ENCODE measurements around the gene LRRC41.
"Not testable (repeated sequence)": the region's sequence is repeated elsewhere in the genome, so short reads cannot be mapped to it uniquely, and the experiment has no call there.

LRRC41 gene

GRCh38 chr1:46248122-46248920 lies 55.1 kb downstream of the LRRC41 start:
- peak overlapping the region; percentile 40 for H4K8ac ChIP-seq (ENCODE audit: low read depth, low read length)
- H3K56ac ChIP-seq (ENCODE audit: low read length), result peak overlapping the region; percentile 91
- DNase-seq, result peak; percentile 85
- peaks cover 18% of the 10 kb centered on the region for H3K79me2 ChIP-seq (ENCODE audit: control insufficient read depth, insufficient read depth, low read length)
- peak overlapping the region; percentile 38 for H2BK5ac ChIP-seq (ENCODE audit: low read length)
- no CpG with 5 or more reads among the region's 7 CpGs for WGBS (ENCODE audit: extremely low coverage, insufficient coverage, low lambda C conversion rate)
- no peak overlapping the region for H3K23ac ChIP-seq (ENCODE audit: low read length)
- no peak overlapping the region for H2BK15ac ChIP-seq (replicated peaks; ENCODE audit: low read depth)
- peaks cover 12% of the 10 kb centered on the region for H3K79me1 ChIP-seq (ENCODE audit: low read length)
- no peak overlapping the region for H2BK120ac ChIP-seq (ENCODE audit: low read depth, low read length)
- H3K27ac ChIP-seq (ENCODE audit: low read depth, low read length), result peak overlapping the region; percentile 74
- peak overlapping the region; percentile 94 for H3K4me2 ChIP-seq (ENCODE audit: low read length)
- H3K4me1 ChIP-seq (ENCODE audit: control insufficient read depth, low read depth, low read length), result peaks cover 9% of the 10 kb centered on the region
- H2AK5ac ChIP-seq (ENCODE audit: low read length), result no peak overlapping the region
- no peaks in the 10 kb centered on the region for H3K27me3 ChIP-seq (ENCODE audit: insufficient read depth, low read length, poor library complexity)
- no peak overlapping the region for H4K5ac ChIP-seq (ENCODE audit: low read length)
- H3K4me3 ChIP-seq (ENCODE audit: low read length), result peak overlapping the region; percentile 89
- H3K4ac ChIP-seq (ENCODE audit: low read depth, low read length), result peak overlapping the region; percentile 90
- peaks cover 11% of the 10 kb centered on the region for H3K36me3 ChIP-seq (ENCODE audit: control insufficient read depth, insufficient read depth, low read length)
- peak overlapping the region; percentile 78 for H3K18ac ChIP-seq (ENCODE audit: low read length)
- H3K9ac ChIP-seq (ENCODE audit: low read length), result peak overlapping the region; percentile 92

- Histone ChIP-seq H3K79me1 (ENCODE audit: low read length) (peaks cover 12% of the 10 kb centered on the region), H4K5ac (ENCODE audit: low read length) (no peak within 1 kb of the TSS), H3K27me3 (ENCODE audit: insufficient read depth, low read length, poor library complexity) (no peaks in the 10 kb centered on the region), H3K27ac (ENCODE audit: low read depth, low read length) (peak within 1 kb of the TSS; percentile 74), H3K4me3 (ENCODE audit: low read length) (peak within 1 kb of the TSS; percentile 89), H3K4me2 (ENCODE audit: low read length) (peak within 1 kb of the TSS; percentile 94), H2BK5ac (ENCODE audit: low read length) (peak within 1 kb of the TSS; percentile 38), H3K9ac (ENCODE audit: low read length) (peak within 1 kb of the TSS; percentile 92), H2BK120ac (ENCODE audit: low read depth, low read length) (no peak within 1 kb of the TSS), H3K18ac (ENCODE audit: low read length) (peak within 1 kb of the TSS; percentile 78), H3K56ac (ENCODE audit: low read length) (peak within 1 kb of the TSS; percentile 91), H3K23ac (ENCODE audit: low read length) (no peak within 1 kb of the TSS), H3K4ac (ENCODE audit: low read depth, low read length) (peak within 1 kb of the TSS; percentile 90), H2AK5ac (ENCODE audit: low read length) (no peak within 1 kb of the TSS), H4K8ac (ENCODE audit: low read depth, low read length) (peak within 1 kb of the TSS; percentile 40), H2BK15ac (replicated peaks; ENCODE audit: low read depth) (no peak within 1 kb of the TSS), H3K4me1 (ENCODE audit: control insufficient read depth, low read depth, low read length) (peaks cover 9% of the 10 kb centered on the region), H3K36me3 (ENCODE audit: control insufficient read depth, insufficient read depth, low read length) (peaks cover 11% of the 10 kb centered on the region), H3K79me2 (ENCODE audit: control insufficient read depth, insufficient read depth, low read length) (peaks cover 18% of the 10 kb centered on the region)
- DNase-seq, result peak; percentile 100
- no CpG with 5 or more reads among the region's 49 CpGs for WGBS (ENCODE audit: extremely low coverage, insufficient coverage, low lambda C conversion rate)
Measured at GRCh38 chr1:46247436-46248121, 55.8 kb downstream of the LRRC41 start, which contains the start of gene RAD54L. Gene RAD54L (plus strand): TSS chr1:46247763. CDS start chr1:46248406, 643 bp downstream.

GRCh38 chr1:46246548-46247435 lies 56.6 kb downstream of the LRRC41 start:
- no peak for DNase-seq
- no CpG with 5 or more reads among the region's 35 CpGs for WGBS (ENCODE audit: extremely low coverage, insufficient coverage, low lambda C conversion rate)
- Histone ChIP-seq H4K8ac (ENCODE audit: low read depth, low read length) (no peak overlapping the region), H3K56ac (ENCODE audit: low read length) (peak overlapping the region; percentile 82), H2AK5ac (ENCODE audit: low read length) (no peak overlapping the region), H3K4ac (ENCODE audit: low read depth, low read length) (peak overlapping the region; percentile 46), H3K79me2 (ENCODE audit: control insufficient read depth, insufficient read depth, low read length) (peaks cover 17% of the 10 kb centered on the region), H2BK15ac (replicated peaks; ENCODE audit: low read depth) (no peak overlapping the region), H3K36me3 (ENCODE audit: control insufficient read depth, insufficient read depth, low read length) (peaks cover 6% of the 10 kb centered on the region), H4K5ac (ENCODE audit: low read length) (no peak overlapping the region), H3K4me1 (ENCODE audit: control insufficient read depth, low read depth, low read length) (peaks cover 9% of the 10 kb centered on the region), H3K18ac (ENCODE audit: low read length) (peak overlapping the region; percentile 3), H2BK120ac (ENCODE audit: low read depth, low read length) (no peak overlapping the region), H3K23ac (ENCODE audit: low read length) (no peak overlapping the region), H3K79me1 (ENCODE audit: low read length) (peaks cover 12% of the 10 kb centered on the region), H2BK5ac (ENCODE audit: low read length) (no peak overlapping the region), H3K27me3 (ENCODE audit: insufficient read depth, low read length, poor library complexity) (no peaks in the 10 kb centered on the region), H3K27ac (ENCODE audit: low read depth, low read length) (peak overlapping the region; percentile 2), H3K4me3 (ENCODE audit: low read length) (peak overlapping the region; percentile 53), H3K9ac (ENCODE audit: low read length) (peak overlapping the region; percentile 76), H3K4me2 (ENCODE audit: low read length) (peak overlapping the region; percentile 64)

- not testable (repeated sequence) for H2BK120ac ChIP-seq (ENCODE audit: low read depth, low read length); H2AK5ac ChIP-seq (ENCODE audit: low read length); DNase-seq; H3K36me3 ChIP-seq (ENCODE audit: control insufficient read depth, insufficient read depth, low read length); H3K27ac ChIP-seq (ENCODE audit: low read depth, low read length); H3K23ac ChIP-seq (ENCODE audit: low read length); H3K4ac ChIP-seq (ENCODE audit: low read depth, low read length); H3K56ac ChIP-seq (ENCODE audit: low read length); H3K27me3 ChIP-seq (ENCODE audit: insufficient read depth, low read length, poor library complexity); H4K8ac ChIP-seq (ENCODE audit: low read depth, low read length); H3K18ac ChIP-seq (ENCODE audit: low read length); H2BK15ac ChIP-seq (replicated peaks; ENCODE audit: low read depth); H3K4me1 ChIP-seq (ENCODE audit: control insufficient read depth, low read depth, low read length); H3K4me2 ChIP-seq (ENCODE audit: low read length); H3K9ac ChIP-seq (ENCODE audit: low read length); H2BK5ac ChIP-seq (ENCODE audit: low read length); H3K4me3 ChIP-seq (ENCODE audit: low read length); H4K5ac ChIP-seq (ENCODE audit: low read length)
- H3K79me1 ChIP-seq (ENCODE audit: low read length), result peaks cover 12% of the 10 kb centered on the region
- peaks cover 17% of the 10 kb centered on the region for H3K79me2 ChIP-seq (ENCODE audit: control insufficient read depth, insufficient read depth, low read length)
- no CpG with 5 or more reads among the region's 17 CpGs for WGBS (ENCODE audit: extremely low coverage, insufficient coverage, low lambda C conversion rate)
Measured at GRCh38 chr1:46246136-46246535, 57.3 kb downstream of the LRRC41 start.

GRCh38 chr1:46244656-46245371 lies 58.6 kb downstream of the LRRC41 start:
- Histone ChIP-seq H3K23ac (ENCODE audit: low read length) (no peak overlapping the region), H4K8ac (ENCODE audit: low read depth, low read length) (no peak overlapping the region), H3K4ac (ENCODE audit: low read depth, low read length) (no peak overlapping the region), H3K79me1 (ENCODE audit: low read length) (peaks cover 12% of the 10 kb centered on the region), H3K18ac (ENCODE audit: low read length) (no peak overlapping the region), H2BK15ac (replicated peaks; ENCODE audit: low read depth) (no peak overlapping the region), H3K27ac (ENCODE audit: low read depth, low read length) (no peak overlapping the region), H3K79me2 (ENCODE audit: control insufficient read depth, insufficient read depth, low read length) (peaks cover 17% of the 10 kb centered on the region), H4K5ac (ENCODE audit: low read length) (peak overlapping the region; percentile 95), H3K4me3 (ENCODE audit: low read length) (no peak overlapping the region), H2AK5ac (ENCODE audit: low read length) (no peak overlapping the region), H2BK5ac (ENCODE audit: low read length) (no peak overlapping the region), H3K36me3 (ENCODE audit: control insufficient read depth, insufficient read depth, low read length) (peaks cover under 1% of the 10 kb centered on the region), H3K4me2 (ENCODE audit: low read length) (no peak overlapping the region), H3K27me3 (ENCODE audit: insufficient read depth, low read length, poor library complexity) (no peaks in the 10 kb centered on the region), H2BK120ac (ENCODE audit: low read depth, low read length) (no peak overlapping the region), H3K9ac (ENCODE audit: low read length) (no peak overlapping the region), H3K4me1 (ENCODE audit: control insufficient read depth, low read depth, low read length) (peaks cover 9% of the 10 kb centered on the region), H3K56ac (ENCODE audit: low read length) (peak overlapping the region; percentile 34)
- peak; percentile 43 for DNase-seq
- no CpG with 5 or more reads among the region's 3 CpGs for WGBS (ENCODE audit: extremely low coverage, insufficient coverage, low lambda C conversion rate)
